Inflammatory macrophage treated with lipopolysaccharide for 1 hour (primary cell): Measurements from ENCODE around the gene IYD.
"Not testable (repeated sequence)": the region's sequence is repeated elsewhere in the genome, so short reads cannot be mapped to it uniquely, and the experiment has no call there.

Experiments used
- DNase-seq, 2 donors: peaks; one replicate each; pipeline ENCODE4 v3.0.0-alpha.2; 2020 to 2022

Gene IYD

GRCh38 chr6:150352321-150353296, 16.2 kb upstream of the IYD start:
- DNase-seq = no peak

GRCh38 chr6:150353445-150353844, 15.4 kb upstream of the IYD start:
- no peak for DNase-seq

GRCh38 chr6:150354754-150355571, 13.8 kb upstream of the IYD start:
- no peak for DNase-seq

- DNase-seq = no peak
These were observed 12.9 kb upstream of the IYD start for GRCh38 chr6:150355932-150356331.

GRCh38 chr6:150361876-150362275, 6.9 kb upstream of the IYD start:
- no peak for DNase-seq

GRCh38 chr6:150363733-150364132, 5.1 kb upstream of the IYD start:
- DNase-seq = no peak

GRCh38 chr6:150366118-150366778, 2.6 kb upstream of the IYD start:
- DNase-seq = no peak

GRCh38 chr6:150369408-150369807, 596 bp downstream of the IYD start:
- DNase-seq = no peak

GRCh38 chr6:150370112-150370511, 1.3 kb downstream of the IYD start:
- no peak for DNase-seq

- no peak for DNase-seq
These were observed 2.5 kb downstream of the IYD start for GRCh38 chr6:150371356-150371755.

GRCh38 chr6:150372051-150372450, 3.2 kb downstream of the IYD start:
- no peak for DNase-seq

GRCh38 chr6:150373260-150373701, 4.5 kb downstream of the IYD start:
- no peak for DNase-seq

- DNase-seq = not testable (repeated sequence)
These were observed 5.5 kb downstream of the IYD start for GRCh38 chr6:150374346-150374745.

GRCh38 chr6:150377211-150377781, 8.5 kb downstream of the IYD start:
- no peak for DNase-seq

- DNase-seq = no peak
These were observed 11.4 kb downstream of the IYD start for GRCh38 chr6:150380256-150380655.

GRCh38 chr6:150382171-150382570, 13.4 kb downstream of the IYD start:
- no peak for DNase-seq

- DNase-seq = no peak
These were observed 22.6 kb downstream of the IYD start for GRCh38 chr6:150391414-150391813.

- no peak for DNase-seq
These were observed 23.1 kb downstream of the IYD start for GRCh38 chr6:150391890-150392289.

- no peak for DNase-seq
These were observed 23.8 kb downstream of the IYD start for GRCh38 chr6:150392452-150393220.

GRCh38 chr6:150394053-150394898, 25.5 kb downstream of the IYD start:
- no peak for DNase-seq

GRCh38 chr6:150394899-150395295, 26.1 kb downstream of the IYD start:
- no peak for DNase-seq
